ENCODE measurements around the gene RAB11FIP4.

GRCh38 chr17:31487063-31487647, 95.7 kb downstream of the RAB11FIP4 start:
- TF ChIP-seq CTCF (IDR thresholded peaks at IDR 0.05) = no peak
- TF ChIP-seq POLR2A (IDR thresholded peaks at IDR 0.05) = no peak
- TF ChIP-seq POLR2AphosphoS5 (IDR thresholded peaks at IDR 0.05) = no peak
